ENCODE results near the gene SLC44A5.
"Not testable (repeated sequence)": the region's sequence is repeated elsewhere in the genome, so short reads cannot be mapped to it uniquely, and the experiment has no call there.

The SLC44A5 gene

GRCh38 chr1:75611014-75611413 lies at the start of gene SLC44A5:
SLC44A5 (minus strand) TSS chr1:75611114; CDS start chr1:75541447, 69,667 bp downstream.
- in situ Hi-C loops (cut with HindIII; ENCODE audit: low pct_ligation_motif_present, low pct_unique_long_range_greater_than_20kb, low sequenced_read_pairs), result no loop called here
- no peak for DNase-seq

DNA sequence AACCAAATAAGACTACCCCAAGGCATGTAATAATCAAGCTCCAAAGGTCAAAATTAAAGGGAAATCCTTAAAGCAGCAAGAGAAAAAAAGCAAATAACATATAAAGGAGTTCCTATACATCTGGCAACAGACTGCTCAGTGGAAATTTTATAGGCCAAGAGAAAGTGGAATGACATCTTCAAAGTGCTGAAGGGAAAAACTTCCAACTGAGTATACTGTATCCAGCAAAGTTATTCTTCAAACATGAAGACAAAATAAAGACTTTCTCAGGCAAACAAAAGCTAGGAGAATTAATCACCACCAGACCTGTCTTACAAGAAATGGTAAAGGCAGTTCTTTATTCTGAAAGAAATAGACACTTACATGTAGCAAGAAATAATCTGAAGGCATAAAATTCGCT lies 45.0 kb upstream of the SLC44A5 start:
- in situ Hi-C loops (cut with HindIII; ENCODE audit: low pct_ligation_motif_present, low pct_unique_long_range_greater_than_20kb, low sequenced_read_pairs), result no loop called here
- DNase-seq, result no peak

DNA sequence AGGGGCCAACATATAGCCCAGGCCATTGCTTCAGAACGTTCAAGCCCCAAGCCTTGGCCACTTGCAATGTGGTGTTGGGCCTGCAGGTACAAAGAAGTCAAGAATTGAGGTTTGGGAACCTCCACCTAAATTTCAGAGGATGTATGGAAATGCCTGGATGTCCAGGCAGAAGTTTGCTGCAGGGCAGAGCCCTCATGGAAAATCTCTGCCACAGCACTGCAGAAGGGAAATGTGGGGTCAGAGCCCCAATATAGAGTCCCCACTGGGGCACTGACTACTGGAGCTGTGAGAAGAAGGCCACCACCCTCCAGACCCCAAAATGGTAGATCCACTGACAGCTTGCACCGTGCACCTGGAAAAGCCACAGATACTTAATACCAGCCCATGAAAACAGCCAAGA lies 36.3 kb upstream of the SLC44A5 start:
- DNase-seq; in situ Hi-C loops (cut with HindIII; ENCODE audit: low pct_ligation_motif_present, low pct_unique_long_range_greater_than_20kb, low sequenced_read_pairs): not testable (repeated sequence)

DNA sequence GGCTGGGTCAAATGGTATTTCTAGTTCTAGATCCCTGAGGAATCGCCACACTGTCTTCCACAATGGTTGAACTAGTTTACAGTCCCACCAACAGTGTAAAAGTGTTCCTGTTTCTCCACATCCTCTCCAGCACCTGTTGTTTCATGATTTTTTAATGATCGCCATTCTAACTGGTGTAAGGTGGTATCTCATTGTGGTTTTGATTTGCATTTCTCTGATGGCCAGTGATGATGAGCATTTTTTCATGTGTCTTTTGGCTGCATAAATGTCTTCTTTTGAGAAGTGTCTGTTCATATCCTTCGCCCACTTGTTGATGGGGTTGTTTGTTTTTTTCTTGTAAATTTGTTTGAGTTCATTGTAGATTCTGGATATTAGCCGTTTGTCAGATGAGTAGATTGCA lies 34.2 kb upstream of the SLC44A5 start:
- DNase-seq; in situ Hi-C loops (cut with HindIII; ENCODE audit: low pct_ligation_motif_present, low pct_unique_long_range_greater_than_20kb, low sequenced_read_pairs): not testable (repeated sequence)

DNA sequence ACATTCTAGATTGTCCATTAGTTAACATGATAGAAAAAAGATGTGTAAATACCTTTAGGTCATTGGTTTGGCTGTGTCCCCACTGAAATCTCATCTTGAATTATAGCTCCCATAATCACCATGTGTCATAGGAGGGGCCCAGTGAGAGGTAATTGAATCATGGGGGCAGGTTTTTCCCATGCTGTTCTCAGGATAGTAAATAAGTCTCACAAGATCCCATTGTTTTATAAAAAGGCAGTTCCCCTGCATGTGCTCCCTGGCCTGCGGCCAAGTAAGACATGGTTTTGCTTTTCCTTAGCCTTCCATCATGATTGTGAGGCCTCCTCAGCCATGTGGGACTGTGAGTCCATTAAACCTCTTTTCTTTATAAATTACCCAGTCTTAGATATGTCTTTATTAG lies 32.5 kb upstream of the SLC44A5 start:
- no peak for DNase-seq
- in situ Hi-C loops (cut with HindIII; ENCODE audit: low pct_ligation_motif_present, low pct_unique_long_range_greater_than_20kb, low sequenced_read_pairs), result no loop called here

DNA sequence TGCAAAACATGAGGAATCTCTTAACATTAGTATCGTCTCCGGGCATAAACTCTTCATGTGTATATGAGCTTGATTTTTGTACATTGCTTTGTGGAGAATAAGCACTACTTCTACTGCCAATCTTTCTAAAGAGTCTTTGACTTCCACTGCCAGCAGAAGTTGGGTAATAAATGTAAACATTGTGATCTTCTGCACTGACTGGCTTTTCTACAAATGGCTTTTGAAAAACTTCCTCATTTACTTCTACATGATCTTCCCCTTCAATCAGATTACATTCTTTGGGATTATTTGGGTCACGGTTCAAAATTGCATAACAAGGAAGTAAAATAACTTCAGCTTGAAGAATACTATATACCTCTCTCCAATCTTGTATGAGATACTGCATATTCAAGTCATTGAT lies 30.4 kb upstream of the SLC44A5 start:
- in situ Hi-C loops (cut with HindIII; ENCODE audit: low pct_ligation_motif_present, low pct_unique_long_range_greater_than_20kb, low sequenced_read_pairs), result no loop called here

GRCh38 chr1:75640137-75640536 lies 29.2 kb upstream of the SLC44A5 start:
- no peak for DNase-seq

More for the DNA sequence above, 30.4 kb upstream of the SLC44A5 start:
- DNase-seq, result no peak

DNA sequence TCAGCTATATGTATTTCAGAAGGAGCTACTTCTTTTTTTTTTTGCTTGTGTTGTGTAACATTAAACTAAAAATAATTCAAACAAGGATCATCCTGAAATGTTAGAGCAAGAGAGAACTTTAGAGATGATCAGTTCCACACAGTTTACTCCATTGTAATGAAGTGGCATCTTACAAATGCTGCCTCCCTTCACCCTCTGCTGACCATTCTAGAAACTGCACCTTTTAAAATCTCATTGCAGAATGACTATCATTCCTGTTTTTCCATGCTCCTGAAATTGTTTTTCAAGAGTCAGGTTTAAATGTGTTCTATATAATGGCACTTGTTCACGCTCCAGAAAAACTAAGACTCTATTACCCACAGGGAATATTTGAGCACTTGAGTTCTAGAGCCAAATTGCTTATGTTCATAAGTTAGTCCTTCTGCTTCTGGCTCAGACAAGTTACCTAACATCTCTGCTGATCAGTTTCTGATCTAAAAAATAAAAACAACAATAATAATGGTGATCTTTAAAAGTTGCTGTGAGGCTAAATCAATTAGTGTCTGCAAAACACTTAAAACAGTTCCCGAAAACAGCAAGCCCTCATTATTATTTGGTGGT lies 21.5 kb upstream of the SLC44A5 start:
- in situ Hi-C loops (cut with HindIII; ENCODE audit: low pct_ligation_motif_present, low pct_unique_long_range_greater_than_20kb, low sequenced_read_pairs), result no loop called here
- DNase-seq, result peak; percentile 38

More at GRCh38 chr1:75640137-75640536, 29.2 kb upstream of the SLC44A5 start:
- in situ Hi-C loops (cut with HindIII; ENCODE audit: low pct_ligation_motif_present, low pct_unique_long_range_greater_than_20kb, low sequenced_read_pairs), result no loop called here

GRCh38 chr1:75630998-75631397 lies 20.1 kb upstream of the SLC44A5 start:
- in situ Hi-C loops (cut with HindIII; ENCODE audit: low pct_ligation_motif_present, low pct_unique_long_range_greater_than_20kb, low sequenced_read_pairs), result no loop called here
- DNase-seq, result no peak

DNA sequence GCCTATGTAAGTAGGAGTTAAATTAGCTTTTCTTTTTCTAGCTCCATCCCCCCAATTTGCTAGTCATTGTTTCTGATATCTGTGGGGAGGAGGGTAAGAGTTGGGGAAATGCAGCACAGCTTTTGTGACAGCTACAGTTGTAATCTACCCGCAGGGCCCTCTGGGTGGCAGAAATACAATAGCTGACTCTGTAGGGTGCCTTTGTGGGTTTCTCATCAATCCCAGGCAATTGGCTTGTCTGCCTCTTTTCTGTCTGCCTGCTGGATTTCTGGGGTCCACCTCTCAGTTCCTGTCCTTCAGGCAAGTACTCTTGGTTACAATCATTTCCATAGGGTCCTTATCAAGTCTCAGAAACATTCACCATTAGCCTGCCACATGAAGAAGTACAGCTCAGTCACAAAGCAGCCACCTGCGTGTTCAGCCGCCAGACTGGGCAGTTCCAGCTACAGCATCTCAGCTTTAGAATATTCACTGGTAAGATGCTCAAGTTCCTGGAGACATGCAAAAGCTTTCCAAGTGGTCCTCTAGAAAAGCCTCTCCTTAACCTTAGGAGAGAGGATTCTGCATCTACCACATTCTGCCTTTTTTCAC lies 19.2 kb upstream of the SLC44A5 start:
- DNase-seq, result no peak

DNA sequence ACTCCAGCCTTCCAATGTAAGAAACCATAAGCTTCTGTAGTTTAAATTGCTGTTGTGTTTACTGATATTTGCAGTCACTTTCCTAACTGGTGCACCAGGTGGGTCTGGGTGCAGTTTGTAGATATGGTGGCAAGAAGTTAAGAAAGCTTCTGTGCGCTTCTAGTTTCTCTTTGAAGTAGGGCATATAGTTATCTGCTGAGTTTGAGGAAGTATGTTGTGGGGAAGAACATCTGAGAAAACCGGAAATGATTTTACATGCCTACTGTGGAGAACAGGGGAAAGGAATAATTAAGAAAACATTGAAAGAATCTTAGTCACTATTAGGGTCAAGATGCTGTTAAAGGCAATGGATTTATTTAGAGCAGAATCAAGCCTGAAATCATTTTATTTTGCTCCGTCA lies 14.9 kb upstream of the SLC44A5 start:
- in situ Hi-C loops (cut with HindIII; ENCODE audit: low pct_ligation_motif_present, low pct_unique_long_range_greater_than_20kb, low sequenced_read_pairs), result no loop called here
- no peak for DNase-seq

More for the DNA sequence above, 19.2 kb upstream of the SLC44A5 start:
- in situ Hi-C loops (cut with HindIII; ENCODE audit: low pct_ligation_motif_present, low pct_unique_long_range_greater_than_20kb, low sequenced_read_pairs), result no loop called here

GRCh38 chr1:75618382-75618781 lies 7.5 kb upstream of the SLC44A5 start:
- in situ Hi-C loops (cut with HindIII; ENCODE audit: low pct_ligation_motif_present, low pct_unique_long_range_greater_than_20kb, low sequenced_read_pairs), result no loop called here
- no peak for DNase-seq

DNA sequence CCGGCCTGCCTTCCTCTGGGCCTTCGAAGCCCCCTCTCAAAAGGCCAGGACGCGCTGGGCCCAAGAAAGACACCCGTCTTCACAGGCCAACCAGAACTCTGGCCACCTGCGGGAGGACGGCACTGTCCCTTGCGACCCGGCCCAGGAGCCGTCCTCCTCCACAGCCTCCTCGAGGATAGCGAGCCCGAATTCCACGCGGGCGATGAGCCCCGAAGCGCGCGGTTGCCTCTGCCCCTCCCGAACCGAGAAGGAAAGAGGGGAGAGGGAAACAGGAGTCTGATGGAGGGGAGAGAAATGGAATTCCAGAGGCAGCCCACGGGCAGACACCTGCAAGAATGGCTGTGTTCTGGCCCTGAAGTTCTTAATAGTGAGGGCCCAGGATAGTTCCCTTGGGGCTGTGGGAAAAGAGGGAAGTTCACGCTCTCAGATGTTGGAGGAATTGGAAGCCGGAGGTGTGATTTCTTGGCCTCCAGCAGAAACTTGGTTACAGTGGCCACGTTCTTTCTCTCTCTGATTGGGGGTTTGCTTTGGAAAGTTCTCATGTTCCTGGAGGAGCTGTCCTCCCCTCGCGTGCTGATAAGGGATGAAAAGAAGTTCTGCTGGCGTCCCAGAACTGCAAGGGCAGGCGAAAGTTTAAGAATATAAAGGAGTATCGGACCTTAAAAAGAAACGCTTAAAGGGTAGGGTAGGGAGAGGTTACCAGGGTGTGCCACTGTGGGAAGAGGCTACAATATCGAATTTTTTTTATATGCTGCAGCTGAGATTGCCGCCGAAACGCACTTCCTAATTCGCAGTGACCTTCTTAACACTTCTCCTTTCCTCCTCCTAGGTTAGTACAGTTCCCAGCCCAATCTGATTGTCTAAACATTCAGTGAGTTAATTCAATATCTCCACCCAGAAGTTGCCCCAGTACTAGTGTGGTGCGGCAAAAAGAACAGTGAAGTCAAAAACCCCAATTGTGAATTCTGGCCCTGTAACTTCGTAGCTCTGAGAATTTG lies 5.8 kb upstream of the SLC44A5 start:
- in situ Hi-C loops (cut with HindIII; ENCODE audit: low pct_ligation_motif_present, low pct_unique_long_range_greater_than_20kb, low sequenced_read_pairs), result no loop called here
- no peak for DNase-seq

DNA sequence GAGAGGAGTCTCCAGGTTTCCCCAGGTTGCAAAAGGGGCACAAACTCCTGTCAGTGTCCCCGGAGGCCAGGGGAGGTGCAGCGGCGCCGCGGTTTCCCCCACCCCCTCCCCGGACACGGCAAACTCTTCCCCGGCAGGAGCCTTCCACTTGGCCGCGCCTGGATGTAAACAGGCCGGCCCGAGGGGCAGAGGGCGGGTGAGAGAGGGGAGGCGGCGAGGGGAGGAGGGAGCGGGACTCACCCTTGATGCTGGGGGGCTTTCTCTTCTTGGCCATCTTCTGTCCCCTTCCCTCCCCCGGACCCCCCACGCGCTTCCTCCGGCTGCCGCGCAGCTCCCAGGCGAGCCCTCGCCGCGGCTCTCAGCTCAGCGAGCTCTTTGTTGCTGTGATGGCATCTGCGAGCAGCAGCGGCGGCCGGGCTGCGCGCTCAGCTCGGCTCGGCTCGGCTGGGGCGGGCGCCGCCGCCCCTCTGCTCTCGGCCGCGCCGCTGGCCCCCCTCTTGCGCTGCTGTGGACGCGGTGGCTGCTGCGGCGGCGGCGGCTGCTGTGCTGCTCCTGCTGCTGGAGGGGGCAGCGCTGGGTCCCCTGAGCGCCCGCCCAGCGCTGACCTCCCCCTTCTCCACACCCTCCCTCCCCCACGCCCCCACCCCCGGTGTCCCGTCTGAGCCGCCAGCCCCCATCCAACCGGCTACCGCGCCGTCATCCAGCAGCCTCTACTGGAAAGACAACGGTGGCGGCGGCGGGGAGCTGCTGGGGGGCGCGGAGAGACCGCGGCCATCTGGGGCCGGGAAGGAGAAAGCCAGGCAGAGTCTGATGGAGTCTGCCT lies 4.9 kb upstream of the SLC44A5 start:
- in situ Hi-C loops (cut with HindIII; ENCODE audit: low pct_ligation_motif_present, low pct_unique_long_range_greater_than_20kb, low sequenced_read_pairs), result no loop called here
- DNase-seq, result peak; percentile 32

DNA sequence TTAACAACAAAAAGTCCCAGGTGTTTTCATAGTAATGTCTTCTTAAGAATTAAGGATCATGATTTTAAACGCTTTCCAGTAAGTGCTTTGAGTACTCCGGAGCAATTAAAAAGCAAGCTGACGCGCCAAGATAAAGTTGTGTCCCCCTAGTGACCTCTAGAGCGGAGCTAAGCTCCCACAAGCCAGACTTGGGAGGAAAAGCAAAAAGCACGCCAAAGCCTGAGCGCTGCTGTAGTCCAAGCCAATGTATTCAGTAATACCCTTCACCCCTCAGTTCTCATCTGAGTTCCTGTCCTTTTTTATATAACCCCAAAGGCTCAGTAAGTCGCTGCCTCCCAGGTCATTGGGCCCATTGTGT lies 3.5 kb upstream of the SLC44A5 start:
- in situ Hi-C loops (cut with HindIII; ENCODE audit: low pct_ligation_motif_present, low pct_unique_long_range_greater_than_20kb, low sequenced_read_pairs), result no loop called here
- DNase-seq, result no peak

DNA sequence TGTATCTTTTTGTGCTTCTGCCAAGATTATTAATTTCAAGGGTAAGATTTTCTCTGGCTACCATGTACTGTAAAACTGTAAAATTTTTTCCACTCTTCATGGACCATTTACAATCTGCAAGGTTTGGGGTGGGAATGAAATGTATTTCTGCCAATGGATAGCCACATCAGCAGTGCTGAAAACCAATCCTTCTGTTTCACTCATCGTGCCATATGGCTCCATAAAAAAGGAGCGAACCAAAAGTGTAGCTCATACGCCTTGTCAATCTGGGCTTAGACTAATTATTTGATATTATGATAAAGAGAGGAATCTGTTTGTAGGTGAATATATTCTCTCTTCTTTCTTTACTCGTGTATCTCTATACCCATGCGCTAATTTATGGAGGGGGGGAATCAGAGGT lies 3.0 kb upstream of the SLC44A5 start:
- in situ Hi-C loops (cut with HindIII; ENCODE audit: low pct_ligation_motif_present, low pct_unique_long_range_greater_than_20kb, low sequenced_read_pairs), result no loop called here
- DNase-seq, result no peak

GRCh38 chr1:75612976-75613375 lies 2.1 kb upstream of the SLC44A5 start:
- in situ Hi-C loops (cut with HindIII; ENCODE audit: low pct_ligation_motif_present, low pct_unique_long_range_greater_than_20kb, low sequenced_read_pairs), result no loop called here
- no peak for DNase-seq

DNA sequence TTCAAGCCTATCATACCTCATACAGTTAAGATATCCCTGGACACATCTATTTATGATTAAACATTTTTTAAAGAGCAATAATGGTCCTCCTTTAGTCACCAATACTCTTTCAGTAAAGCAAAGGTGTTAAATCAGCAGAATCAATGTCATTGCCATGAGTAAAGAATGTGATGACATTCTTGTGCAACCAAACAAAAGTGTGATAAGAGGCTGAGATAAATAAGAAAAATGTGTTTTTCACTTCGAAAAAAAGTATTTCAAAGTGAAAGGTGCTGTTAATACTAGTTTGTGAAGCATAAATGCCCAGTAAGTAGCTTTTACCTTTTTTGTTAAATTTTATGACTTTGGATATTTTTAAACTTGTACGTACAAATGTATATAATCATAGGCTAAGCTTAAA lies 8.4 kb downstream of the SLC44A5 start:
- no peak for DNase-seq
- in situ Hi-C loops (cut with HindIII; ENCODE audit: low pct_ligation_motif_present, low pct_unique_long_range_greater_than_20kb, low sequenced_read_pairs), result no loop called here

DNA sequence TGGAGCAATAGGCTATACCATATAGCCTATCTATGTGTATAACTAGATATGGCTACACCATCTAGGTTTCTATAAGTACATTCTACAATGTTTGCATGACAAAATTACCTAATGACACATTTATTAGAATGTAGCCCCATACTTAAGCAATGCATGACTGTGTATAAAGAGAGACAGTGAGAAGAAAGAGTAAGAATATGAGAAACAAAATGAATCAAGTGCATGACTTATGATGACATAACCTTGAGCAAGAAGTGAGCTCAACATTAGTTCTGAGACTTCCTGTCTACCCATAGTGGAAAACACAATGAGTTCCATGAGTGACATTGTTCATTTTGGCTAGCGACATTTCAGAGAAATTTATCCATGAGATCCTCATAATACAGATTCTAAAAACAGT lies 10.1 kb downstream of the SLC44A5 start:
- in situ Hi-C loops (cut with HindIII; ENCODE audit: low pct_ligation_motif_present, low pct_unique_long_range_greater_than_20kb, low sequenced_read_pairs), result no loop called here
- DNase-seq, result no peak
